Fibroblast of peridontal ligament (primary cell): Measurements from ENCODE around the gene HIVEP3.
"Not testable (repeated sequence)": the region's sequence is repeated elsewhere in the genome, so short reads cannot be mapped to it uniquely, and the experiment has no call there.

Experiments used
- DNase-seq: peaks from one replicate; pipeline ENCODE4 v3.0.0-alpha.2; 2010; ENCODE audit errors: extremely low read depth

HIVEP3 gene

GRCh38 chr1:41921271-41921670, 2.5 kb upstream of the HIVEP3 start:
- not testable (repeated sequence) for DNase-seq

- no peak for DNase-seq
Observed at GRCh38 chr1:41920658-41921057, 1.9 kb upstream of the HIVEP3 start.

- DNase-seq, result no peak
Observed at GRCh38 chr1:41919764-41920397, 1.2 kb upstream of the HIVEP3 start.

- DNase-seq, result no peak
Observed at GRCh38 chr1:41919131-41919530, 409 bp upstream of the HIVEP3 start.

GRCh38 chr1:41917835-41918449, 780 bp downstream of the HIVEP3 start:
- no peak for DNase-seq

- DNase-seq, result no peak
Observed at GRCh38 chr1:41917076-41917475, 1.6 kb downstream of the HIVEP3 start.

- no peak for DNase-seq
Observed at GRCh38 chr1:41915786-41916571, 2.7 kb downstream of the HIVEP3 start.

- DNase-seq, result no peak
Observed at GRCh38 chr1:41914516-41914915, 4.2 kb downstream of the HIVEP3 start.

- no peak for DNase-seq
Observed at GRCh38 chr1:41913014-41913413, 5.7 kb downstream of the HIVEP3 start.

- DNase-seq, result no peak
Observed at GRCh38 chr1:41908288-41908895, 10.3 kb downstream of the HIVEP3 start.

- DNase-seq, result no peak
Observed at GRCh38 chr1:41907446-41907845, 11.3 kb downstream of the HIVEP3 start.

- DNase-seq, result no peak
Observed at GRCh38 chr1:41906943-41907342, 11.8 kb downstream of the HIVEP3 start.

GRCh38 chr1:41905093-41905675, 13.5 kb downstream of the HIVEP3 start:
- DNase-seq, result no peak

GRCh38 chr1:41902664-41903063, 16.1 kb downstream of the HIVEP3 start:
- no peak for DNase-seq

- peak; percentile 43 for DNase-seq
Observed at GRCh38 chr1:41902159-41902577, 16.6 kb downstream of the HIVEP3 start.

GRCh38 chr1:41901551-41901950, 17.2 kb downstream of the HIVEP3 start:
- DNase-seq, result no peak

- DNase-seq, result peak; percentile 25
Observed at GRCh38 chr1:41900603-41901444, 17.9 kb downstream of the HIVEP3 start.

- no peak for DNase-seq
Observed at GRCh38 chr1:41898191-41898713, 20.5 kb downstream of the HIVEP3 start.

- no peak for DNase-seq
Observed at GRCh38 chr1:41895552-41895951, 23.2 kb downstream of the HIVEP3 start.

- no peak for DNase-seq
Observed at GRCh38 chr1:41894808-41895483, 23.8 kb downstream of the HIVEP3 start.
